HEK293 (cell line): ENCODE data around the gene OPA3.
A peak's percentile ranks its signal among the peaks of the same experiment; 100 is the strongest.

Experiments
- BCL11A ChIP-seq: fragments of 450-650 bp; formaldehyde crosslinking; IDR thresholded peaks from 2 replicates; pipeline ENCODE4 v1.5.1; 2016; ENCODE audit warnings: low read depth, missing biosample characterization, missing genetic modification characterization
- BCL11B ChIP-seq: fragments of 450-650 bp; formaldehyde crosslinking; IDR thresholded peaks from 2 replicates; pipeline ENCODE4 v1.5.1; 2016; ENCODE audit warnings: low read depth, missing biosample characterization, missing genetic modification characterization
- GFI1B ChIP-seq: fragments of 450-650 bp; formaldehyde crosslinking; IDR thresholded peaks from 2 replicates; pipeline ENCODE4 v1.5.1; 2016; ENCODE audit warnings: missing biosample characterization, missing genetic modification characterization
- GLIS1 ChIP-seq: fragments of 450-650 bp; formaldehyde crosslinking; IDR thresholded peaks from 2 replicates; pipeline ENCODE4 v1.5.1; 2016; ENCODE audit warnings: missing biosample characterization, missing genetic modification characterization
- GLIS2 ChIP-seq: fragments of 450-650 bp; formaldehyde crosslinking; IDR thresholded peaks from 2 replicates; pipeline ENCODE4 v1.5.1; 2016; ENCODE audit warnings: missing biosample characterization, missing genetic modification characterization
- IKZF3 ChIP-seq: fragments of 450-650 bp; IDR thresholded peaks from 2 replicates; pipeline ENCODE4 v1.5.0; 2018; ENCODE audit warnings: missing biosample characterization, mild to moderate bottlenecking, missing genetic modification characterization, moderate library complexity
- KLF8 ChIP-seq: fragments of 450-650 bp; formaldehyde crosslinking; IDR thresholded peaks from 2 replicates; pipeline ENCODE4 v1.5.1; 2016; ENCODE audit warnings: missing biosample characterization, missing genetic modification characterization
- MYNN ChIP-seq: fragments of 450-650 bp; formaldehyde crosslinking; IDR thresholded peaks from 2 replicates; pipeline ENCODE4 v1.5.1; 2016; ENCODE audit warnings: missing biosample characterization, missing genetic modification characterization, borderline replicate concordance
- MZF1 ChIP-seq: fragments of 450-650 bp; formaldehyde crosslinking; IDR thresholded peaks from 2 replicates; pipeline ENCODE4 v1.5.1; 2017; ENCODE audit warnings: missing biosample characterization, missing genetic modification characterization, borderline replicate concordance
- OSR2 ChIP-seq: fragments of 450-650 bp; formaldehyde crosslinking; IDR thresholded peaks from 2 replicates; pipeline ENCODE4 v1.5.1; 2016; ENCODE audit warnings: missing biosample characterization, missing genetic modification characterization
- SETDB1 ChIP-seq: IDR thresholded peaks from one replicate; pipeline ENCODE4 v1.6.1; 2017; ENCODE audit warnings: mild to moderate bottlenecking, low read length, moderate library complexity, mixed read lengths; ENCODE audit not compliant: insufficient read length
- SP3 ChIP-seq: fragments of 450-650 bp; formaldehyde crosslinking; IDR thresholded peaks from 2 replicates; pipeline ENCODE4 v1.5.1; 2016; ENCODE audit warnings: missing biosample characterization, missing genetic modification characterization
- WT1 ChIP-seq: fragments of 450-650 bp; formaldehyde crosslinking; IDR thresholded peaks from 2 replicates; pipeline ENCODE4 v1.5.1; 2016; ENCODE audit warnings: missing biosample characterization, missing genetic modification characterization
- ZBTB20 ChIP-seq: fragments of 450-650 bp; formaldehyde crosslinking; IDR thresholded peaks from 2 replicates; pipeline ENCODE4 v1.5.1; 2016; ENCODE audit warnings: missing biosample characterization, missing genetic modification characterization
- ZBTB7A ChIP-seq: fragments of 450-650 bp; formaldehyde crosslinking; IDR thresholded peaks from 2 replicates; pipeline ENCODE4 v1.5.1; 2016; ENCODE audit warnings: low read depth, missing biosample characterization, missing genetic modification characterization
- ZFP3 ChIP-seq: fragments of 450-650 bp; formaldehyde crosslinking; IDR thresholded peaks from 2 replicates; pipeline ENCODE4 v1.5.1; 2016; ENCODE audit warnings: low read depth, missing biosample characterization, missing genetic modification characterization
- ZFP69B ChIP-seq: fragments of 450-650 bp; formaldehyde crosslinking; IDR thresholded peaks from 2 replicates; pipeline ENCODE4 v1.5.1; 2016; ENCODE audit warnings: missing biosample characterization, missing genetic modification characterization
- ZNF112 ChIP-seq: fragments of 450-650 bp; formaldehyde crosslinking; IDR thresholded peaks from 2 replicates; pipeline ENCODE4 v1.5.0; 2017; ENCODE audit warnings: missing biosample characterization, missing genetic modification characterization
- ZNF114 ChIP-seq: fragments of 450-650 bp; formaldehyde crosslinking; IDR thresholded peaks from 2 replicates; pipeline ENCODE4 v1.5.0; 2017; ENCODE audit warnings: missing biosample characterization, missing genetic modification characterization
- ZNF174 ChIP-seq: fragments of 450-650 bp; formaldehyde crosslinking; IDR thresholded peaks from 2 replicates; pipeline ENCODE4 v1.5.0; 2017; ENCODE audit warnings: missing biosample characterization, mild to moderate bottlenecking, missing genetic modification characterization
- ZNF221 ChIP-seq: fragments of 450-650 bp; formaldehyde crosslinking; IDR thresholded peaks from 2 replicates; pipeline ENCODE4 v1.5.1; 2017; ENCODE audit warnings: missing biosample characterization, missing genetic modification characterization, borderline replicate concordance
- ZNF292 ChIP-seq: fragments of 450-650 bp; formaldehyde crosslinking; IDR thresholded peaks from 2 replicates; pipeline ENCODE4 v1.5.1; 2016; ENCODE audit warnings: low read depth, missing biosample characterization, missing genetic modification characterization, borderline replicate concordance
- ZNF302 ChIP-seq: fragments of 450-650 bp; formaldehyde crosslinking; IDR thresholded peaks from 2 replicates; pipeline ENCODE4 v1.5.1; 2016; ENCODE audit warnings: missing biosample characterization, missing genetic modification characterization, low read depth
- ZNF311 ChIP-seq: fragments of 450-650 bp; formaldehyde crosslinking; IDR thresholded peaks from 2 replicates; pipeline ENCODE4 v1.5.1; 2017; ENCODE audit warnings: missing biosample characterization, missing genetic modification characterization, borderline replicate concordance
- ZNF354C ChIP-seq: fragments of 450-650 bp; formaldehyde crosslinking; IDR thresholded peaks from 2 replicates; pipeline ENCODE4 v1.5.1; 2016; ENCODE audit warnings: missing biosample characterization, missing genetic modification characterization, low read depth, borderline replicate concordance
- ZNF600 ChIP-seq: fragments of 450-650 bp; formaldehyde crosslinking; IDR thresholded peaks from 2 replicates; pipeline ENCODE4 v1.5.1; 2016; ENCODE audit warnings: missing biosample characterization, missing genetic modification characterization
- ZNF621 ChIP-seq: fragments of 450-650 bp; formaldehyde crosslinking; IDR thresholded peaks from 2 replicates; pipeline ENCODE4 v1.5.1; 2017; ENCODE audit warnings: missing biosample characterization, missing genetic modification characterization
- ZNF623 ChIP-seq: fragments of 450-650 bp; formaldehyde crosslinking; IDR thresholded peaks from 2 replicates; pipeline ENCODE4 v1.5.1; 2016; ENCODE audit warnings: missing biosample characterization, missing genetic modification characterization
- ZNF660 ChIP-seq: fragments of 450-650 bp; IDR thresholded peaks from 2 replicates; pipeline ENCODE4 v1.5.1; 2018; ENCODE audit warnings: missing biosample characterization, mild to moderate bottlenecking, missing genetic modification characterization
- ZSCAN23 ChIP-seq: fragments of 450-650 bp; formaldehyde crosslinking; IDR thresholded peaks from 2 replicates; pipeline ENCODE4 v1.5.1; 2016; ENCODE audit warnings: missing biosample characterization, missing genetic modification characterization
- TF ChIP-seq, protein P1 (sequence below): fragments of 450-650 bp; formaldehyde crosslinking; IDR thresholded peaks from 2 replicates; pipeline ENCODE4 v1.5.1; 2016; ENCODE audit warnings: missing biosample characterization, missing genetic modification characterization
- TF ChIP-seq, protein P2 (sequence below): fragments of 450-650 bp; formaldehyde crosslinking; IDR thresholded peaks from 2 replicates; pipeline ENCODE4 v1.5.1; 2017; ENCODE audit warnings: missing biosample characterization, missing genetic modification characterization
- TF ChIP-seq, protein P3 (sequence below): fragments of 450-650 bp; formaldehyde crosslinking; IDR thresholded peaks from 2 replicates; pipeline ENCODE4 v1.5.1; 2016; ENCODE audit warnings: missing biosample characterization, missing genetic modification characterization
- TF ChIP-seq, protein P4 (sequence below): fragments of 450-650 bp; formaldehyde crosslinking; IDR thresholded peaks from 2 replicates; pipeline ENCODE4 v1.5.1; 2017; ENCODE audit warnings: missing biosample characterization, missing genetic modification characterization

Gene OPA3

DNA sequence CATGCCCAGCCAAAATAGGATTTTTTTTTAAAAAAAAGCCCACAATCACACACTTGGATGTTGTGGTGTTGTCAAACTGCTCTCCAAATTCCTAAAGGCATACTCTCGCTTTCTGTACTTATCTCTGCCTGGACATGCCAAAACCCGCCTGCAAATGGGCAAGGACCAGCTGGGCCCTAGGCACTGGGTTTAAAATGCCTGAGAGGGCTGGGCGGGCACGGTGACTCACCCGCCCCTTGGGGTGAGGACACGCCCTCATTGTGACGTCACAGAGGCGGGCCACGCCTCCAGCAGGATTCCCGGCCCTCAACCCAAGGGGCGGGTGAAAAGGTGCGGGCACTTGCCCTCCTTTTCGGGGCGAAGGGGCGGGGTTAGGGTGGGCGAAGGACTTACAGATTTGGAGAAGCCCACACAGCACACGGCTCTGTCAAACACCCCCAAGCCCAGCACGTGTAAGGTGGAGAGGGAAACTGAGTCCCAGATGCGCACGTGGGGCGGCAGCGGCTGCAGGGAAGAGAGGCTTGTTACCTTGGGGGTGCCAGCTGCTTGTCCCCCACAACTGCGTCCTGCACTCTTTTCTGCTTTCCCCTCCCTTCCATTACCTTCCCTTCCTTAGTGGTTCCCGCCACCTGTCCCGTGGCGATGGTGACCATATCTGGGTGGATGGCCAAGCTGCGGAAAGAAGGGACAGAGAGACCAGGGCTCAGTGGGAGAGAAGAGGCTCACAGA is 48.0 kb upstream of the OPA3 start (continued):
- TF ChIP-seq, protein P1, sequence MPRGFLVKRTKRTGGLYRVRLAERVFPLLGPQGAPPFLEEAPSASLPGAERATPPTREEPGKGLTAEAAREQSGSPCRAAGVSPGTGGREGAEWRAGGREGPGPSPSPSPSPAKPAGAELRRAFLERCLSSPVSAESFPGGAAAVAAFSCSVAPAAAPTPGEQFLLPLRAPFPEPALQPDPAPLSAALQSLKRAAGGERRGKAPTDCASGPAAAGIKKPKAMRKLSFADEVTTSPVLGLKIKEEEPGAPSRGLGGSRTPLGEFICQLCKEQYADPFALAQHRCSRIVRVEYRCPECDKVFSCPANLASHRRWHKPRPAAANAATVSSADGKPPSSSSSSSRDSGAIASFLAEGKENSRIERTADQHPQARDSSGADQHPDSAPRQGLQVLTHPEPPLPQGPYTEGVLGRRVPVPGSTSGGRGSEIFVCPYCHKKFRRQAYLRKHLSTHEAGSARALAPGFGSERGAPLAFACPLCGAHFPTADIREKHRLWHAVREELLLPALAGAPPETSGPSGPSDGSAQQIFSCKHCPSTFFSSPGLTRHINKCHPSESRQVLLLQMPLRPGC (tag by site-specific recombination), result no peak
- TF ChIP-seq ZNF292 (tag by site-specific recombination) (no peak), ZNF621 (tag by site-specific recombination) (no peak), ZNF114 (tag by site-specific recombination) (no peak), GFI1B (tag by site-specific recombination) (no peak), ZNF660 (tag by site-specific recombination) (peak; percentile 85), ZSCAN23 (tag by site-specific recombination) (no peak), WT1 (tag by site-specific recombination) (no peak), OSR2 (no peak), KLF8 (tag by site-specific recombination) (peak; percentile 89), ZNF311 (tag by site-specific recombination) (no peak), MYNN (tag by site-specific recombination) (no peak), ZNF221 (no peak), ZNF623 (tag by site-specific recombination) (no peak), GLIS1 (tag by site-specific recombination) (peak; percentile 76), ZNF302 (tag by site-specific recombination) (no peak), SETDB1 (no peak), MZF1 (tag by site-specific recombination) (no peak), ZNF354C (no peak), ZNF600 (tag by site-specific recombination) (no peak), ZBTB20 (tag by site-specific recombination) (peak; percentile 52; the same call in 1 of the 2 replicates), ZNF174 (tag by site-specific recombination) (no peak), IKZF3 (tag by site-specific recombination) (no peak), ZNF112 (tag by site-specific recombination) (no peak), BCL11B (tag by site-specific recombination) (no peak), ZFP69B (peak; percentile 88), ZFP3 (tag by site-specific recombination) (no peak), ZBTB7A (tag by site-specific recombination) (no peak), GLIS2 (no peak), SP3 (peak; percentile 86), BCL11A (tag by site-specific recombination) (no peak)
- TF ChIP-seq, protein P2, sequence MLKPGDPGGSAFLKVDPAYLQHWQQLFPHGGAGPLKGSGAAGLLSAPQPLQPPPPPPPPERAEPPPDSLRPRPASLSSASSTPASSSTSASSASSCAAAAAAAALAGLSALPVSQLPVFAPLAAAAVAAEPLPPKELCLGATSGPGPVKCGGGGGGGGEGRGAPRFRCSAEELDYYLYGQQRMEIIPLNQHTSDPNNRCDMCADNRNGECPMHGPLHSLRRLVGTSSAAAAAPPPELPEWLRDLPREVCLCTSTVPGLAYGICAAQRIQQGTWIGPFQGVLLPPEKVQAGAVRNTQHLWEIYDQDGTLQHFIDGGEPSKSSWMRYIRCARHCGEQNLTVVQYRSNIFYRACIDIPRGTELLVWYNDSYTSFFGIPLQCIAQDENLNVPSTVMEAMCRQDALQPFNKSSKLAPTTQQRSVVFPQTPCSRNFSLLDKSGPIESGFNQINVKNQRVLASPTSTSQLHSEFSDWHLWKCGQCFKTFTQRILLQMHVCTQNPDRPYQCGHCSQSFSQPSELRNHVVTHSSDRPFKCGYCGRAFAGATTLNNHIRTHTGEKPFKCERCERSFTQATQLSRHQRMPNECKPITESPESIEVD (tag by site-specific recombination), result no peak
- TF ChIP-seq, protein P3, sequence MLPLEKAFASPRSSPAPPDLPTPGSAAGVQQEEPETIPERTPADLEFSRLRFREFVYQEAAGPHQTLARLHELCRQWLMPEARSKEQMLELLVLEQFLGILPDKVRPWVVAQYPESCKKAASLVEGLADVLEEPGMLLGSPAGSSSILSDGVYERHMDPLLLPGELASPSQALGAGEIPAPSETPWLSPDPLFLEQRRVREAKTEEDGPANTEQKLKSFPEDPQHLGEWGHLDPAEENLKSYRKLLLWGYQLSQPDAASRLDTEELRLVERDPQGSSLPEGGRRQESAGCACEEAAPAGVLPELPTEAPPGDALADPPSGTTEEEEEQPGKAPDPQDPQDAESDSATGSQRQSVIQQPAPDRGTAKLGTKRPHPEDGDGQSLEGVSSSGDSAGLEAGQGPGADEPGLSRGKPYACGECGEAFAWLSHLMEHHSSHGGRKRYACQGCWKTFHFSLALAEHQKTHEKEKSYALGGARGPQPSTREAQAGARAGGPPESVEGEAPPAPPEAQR (tag by site-specific recombination), result no peak
- TF ChIP-seq, protein P4, sequence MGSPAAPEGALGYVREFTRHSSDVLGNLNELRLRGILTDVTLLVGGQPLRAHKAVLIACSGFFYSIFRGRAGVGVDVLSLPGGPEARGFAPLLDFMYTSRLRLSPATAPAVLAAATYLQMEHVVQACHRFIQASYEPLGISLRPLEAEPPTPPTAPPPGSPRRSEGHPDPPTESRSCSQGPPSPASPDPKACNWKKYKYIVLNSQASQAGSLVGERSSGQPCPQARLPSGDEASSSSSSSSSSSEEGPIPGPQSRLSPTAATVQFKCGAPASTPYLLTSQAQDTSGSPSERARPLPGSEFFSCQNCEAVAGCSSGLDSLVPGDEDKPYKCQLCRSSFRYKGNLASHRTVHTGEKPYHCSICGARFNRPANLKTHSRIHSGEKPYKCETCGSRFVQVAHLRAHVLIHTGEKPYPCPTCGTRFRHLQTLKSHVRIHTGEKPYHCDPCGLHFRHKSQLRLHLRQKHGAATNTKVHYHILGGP, result no peak
